Muscle layer of duodenum (tissue), 2 donors: ENCODE data around the gene SIX3.

ENCODE experiments used
- H3K27ac ChIP-seq: one replicate; pipeline ENCODE4 v1.7.0; 2013; ENCODE audit warnings: mild to moderate bottlenecking, low read length
- H3K27me3 ChIP-seq: one replicate; pipeline ENCODE4 v1.7.0; 2013; ENCODE audit warnings: low read depth, mild to moderate bottlenecking, control low read depth, low read length
- H3K36me3 ChIP-seq, 2 donors: one replicate each; pipeline ENCODE4 v1.7.0; 2013; ENCODE audit warnings: low read length in 2 of 2, control low read depth in 1 of 2, mild to moderate bottlenecking in 1 of 2; ENCODE audit not compliant: insufficient read depth in 2 of 2, control insufficient read depth in 1 of 2
- H3K4me1 ChIP-seq, 2 donors: one replicate each; pipeline ENCODE4 v1.7.0; 2013; ENCODE audit warnings: low read length in 2 of 2, mild to moderate bottlenecking in 2 of 2, control low read depth in 1 of 2, moderate library complexity in 1 of 2; ENCODE audit not compliant: insufficient read depth in 2 of 2, control insufficient read depth in 1 of 2
- H3K4me3 ChIP-seq, 2 donors: one replicate each; pipeline ENCODE4 v1.7.0; 2013; ENCODE audit warnings: low read length in 2 of 2, low read depth in 1 of 2, mild to moderate bottlenecking in 1 of 2
- H3K9me3 ChIP-seq, 2 donors: one replicate each; pipeline ENCODE4 v1.7.0; 2013; ENCODE audit warnings: low read length in 2 of 2, control low read depth in 1 of 2, mild to moderate bottlenecking in 1 of 2; ENCODE audit not compliant: control insufficient read depth in 1 of 2
- donor health status: healthy.

SIX3 gene

DNA sequence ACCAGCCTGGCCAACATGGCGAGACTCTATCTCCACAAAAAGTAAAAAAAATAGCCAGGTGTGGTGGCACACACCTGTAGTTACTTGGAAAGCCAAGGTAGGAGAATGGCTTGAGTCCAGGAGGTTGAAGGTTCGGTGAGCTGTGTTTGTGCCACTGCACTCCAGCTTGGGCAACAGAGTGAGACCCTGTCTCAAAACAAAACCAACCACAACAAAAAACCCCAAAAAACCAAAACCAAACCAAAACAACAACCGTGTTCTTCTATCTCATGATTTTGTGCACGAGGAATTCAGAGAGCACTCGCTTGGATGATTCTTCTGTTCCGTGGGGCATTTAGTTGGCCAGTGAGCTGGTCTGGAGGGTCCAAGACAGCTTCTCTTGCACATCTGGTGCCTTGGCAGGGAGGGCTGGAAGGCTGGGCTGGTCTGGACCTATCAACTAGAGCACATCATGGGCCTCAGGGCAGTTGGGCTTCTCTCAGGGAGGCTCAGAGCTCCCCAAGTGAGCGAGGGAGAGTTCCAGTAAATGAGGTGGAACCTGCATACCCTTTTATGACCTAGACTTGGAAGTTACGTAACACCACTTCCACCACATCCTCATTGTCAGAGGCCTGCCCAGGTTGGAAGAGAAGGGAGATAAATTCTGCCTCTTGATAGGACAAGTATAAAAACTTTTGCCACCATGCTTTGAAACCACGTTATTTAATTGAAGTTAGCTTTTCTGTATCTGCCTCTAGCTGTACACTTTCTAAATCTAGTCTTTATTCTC, 42.5 kb downstream of the SIX3 start:
- H3K9me3 ChIP-seq: peaks cover 6 to 7% of the 10 kb centered on the region in 2 donors
- no peak overlapping the region for H3K4me3 ChIP-seq
- H3K36me3 ChIP-seq: no peaks in the 10 kb centered on the region
- no peaks in the 10 kb centered on the region for H3K4me1 ChIP-seq
- H3K27me3 ChIP-seq: no peaks in the 10 kb centered on the region
- no peak overlapping the region for H3K27ac ChIP-seq

DNA sequence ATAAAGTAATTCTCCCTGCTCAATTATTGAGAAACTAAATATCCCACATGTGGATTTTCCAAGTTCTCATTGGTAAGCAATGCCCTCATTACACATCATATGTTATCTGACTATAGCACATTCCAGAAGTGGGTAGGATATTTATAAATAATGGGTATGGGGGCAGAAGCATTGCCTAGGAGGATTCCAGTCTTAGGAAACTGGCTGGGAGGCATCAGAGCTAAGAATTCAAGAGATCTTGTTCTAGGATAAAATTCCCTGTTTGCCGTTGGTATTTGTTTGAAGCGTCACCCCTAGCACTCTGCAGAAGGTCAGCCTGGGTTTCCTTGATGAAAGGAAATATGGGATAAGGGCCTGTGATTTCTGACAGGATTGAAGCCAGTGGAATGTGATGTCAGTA, 47.7 kb downstream of the SIX3 start:
- peaks cover 7 to 21% of the 10 kb centered on the region in 2 donors for H3K9me3 ChIP-seq
- H3K4me3 ChIP-seq: no peak overlapping the region
- no peaks in the 10 kb centered on the region for H3K36me3 ChIP-seq
- no peak overlapping the region for H3K27ac ChIP-seq
- no peaks in the 10 kb centered on the region for H3K27me3 ChIP-seq
- H3K4me1 ChIP-seq: no peaks in the 10 kb centered on the region

DNA sequence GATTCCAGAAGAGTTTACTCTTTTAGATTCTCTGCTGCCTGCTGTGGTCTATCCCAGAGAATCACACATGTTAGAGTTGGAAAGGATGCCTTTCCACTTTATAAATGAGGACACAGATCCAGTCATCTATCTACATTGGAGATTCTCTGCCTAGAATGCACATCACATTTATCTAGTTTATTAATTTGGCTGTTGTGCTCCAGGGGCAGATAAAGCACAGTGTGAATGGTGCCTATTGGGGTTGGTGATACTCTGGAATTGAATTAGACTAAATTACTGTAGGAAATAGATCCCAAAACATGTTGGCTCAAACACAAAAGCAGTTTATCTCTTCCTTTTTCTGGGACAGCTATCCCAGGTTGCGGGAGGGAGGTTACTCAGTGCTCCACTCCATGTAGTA, 52.9 kb downstream of the SIX3 start:
- H3K36me3 ChIP-seq: no peaks in the 10 kb centered on the region
- H3K27me3 ChIP-seq: peaks cover 14% of the 10 kb centered on the region
- no peaks in the 10 kb centered on the region for H3K4me1 ChIP-seq
- no peak overlapping the region for H3K27ac ChIP-seq
- no peak overlapping the region for H3K4me3 ChIP-seq
- H3K9me3 ChIP-seq: peaks cover 0 to 14% of the 10 kb centered on the region in 2 donors
